IPS DF 6.9 (cell line): Measurements from ENCODE around the gene TF.
"Not testable (repeated sequence)": the region's sequence is repeated elsewhere in the genome, so short reads cannot be mapped to it uniquely, and the experiment has no call there.

Experiments
- DNase-seq: peaks from one replicate; pipeline ENCODE4 v3.0.0-alpha.2; 2013; ENCODE audit warnings: low read depth, low spot score
- H3K27ac ChIP-seq: one replicate; pipeline ENCODE4 v1.5.1; 2013; ENCODE audit warnings: low read length, control low read depth
- H3K27me3 ChIP-seq: 2 replicates; pipeline ENCODE4 v1.6.1; 2013; ENCODE audit warnings: mild to moderate bottlenecking, low read length; ENCODE audit not compliant: control insufficient read depth, insufficient read depth
- H3K36me3 ChIP-seq: 2 replicates; pipeline ENCODE4 v1.6.1; 2013; ENCODE audit warnings: low read length; ENCODE audit not compliant: control insufficient read depth, insufficient read depth
- H3K4me1 ChIP-seq: 2 replicates; pipeline ENCODE4 v1.6.1; 2013; ENCODE audit warnings: low read length; ENCODE audit not compliant: control insufficient read depth, insufficient read depth
- H3K4me3 ChIP-seq: 2 replicates; pipeline ENCODE4 v1.5.1; 2013; ENCODE audit warnings: mild to moderate bottlenecking, low read length
- H3K9me3 ChIP-seq: 2 replicates; pipeline ENCODE4 v1.6.1; 2013; ENCODE audit warnings: low read length, inconsistent platforms; ENCODE audit not compliant: control insufficient read depth, insufficient read depth
- WGBS: extraction: QIAGEN DNeasy Blood & Tissue Kit; methylation state at CpG from one replicate; pipeline ENCODE4 v1.1.7; 2013; ENCODE audit warnings: mixed read lengths, missing lambda C conversion rate; ENCODE audit not compliant: insufficient read length, insufficient coverage; 5-methylcytosine and 5-hydroxymethylcytosine counted together

The TF gene

GRCh38 chr3:133712017-133712416, 34.2 kb upstream of the TF start:
- no peak for DNase-seq
- no peaks in the 10 kb centered on the region for H3K27me3 ChIP-seq
- no peak overlapping the region for H3K4me3 ChIP-seq
- WGBS: no CpG with 5 or more reads among the region's 5 CpGs
- peaks cover 4% of the 10 kb centered on the region for H3K9me3 ChIP-seq
- H3K27ac ChIP-seq: no peak overlapping the region
- no peaks in the 10 kb centered on the region for H3K36me3 ChIP-seq
- H3K4me1 ChIP-seq: no peaks in the 10 kb centered on the region

DNA sequence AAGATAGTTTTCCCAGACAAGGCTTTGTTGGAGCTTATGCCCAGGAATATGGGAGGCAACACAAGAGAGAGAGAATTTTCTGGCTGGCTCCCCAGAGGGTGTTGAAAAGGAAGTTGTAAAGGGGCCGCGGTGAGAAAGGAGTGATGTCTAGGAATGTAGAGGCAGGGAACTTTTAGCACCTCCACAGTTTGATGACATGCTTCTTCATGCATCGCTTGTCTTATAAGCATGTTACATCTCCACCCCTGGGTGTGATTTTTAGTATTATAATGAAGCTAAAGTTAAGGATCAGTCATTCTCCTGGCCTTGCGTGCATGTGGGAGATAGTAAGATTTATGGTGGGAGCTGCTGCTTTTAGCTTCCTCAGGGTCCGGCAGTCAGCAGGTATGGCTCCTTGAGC, 32.8 kb upstream of the TF start:
- Histone ChIP-seq H3K27me3 (no peaks in the 10 kb centered on the region), H3K36me3 (no peaks in the 10 kb centered on the region), H3K27ac (no peak overlapping the region), H3K4me3 (no peak overlapping the region), H3K4me1 (no peaks in the 10 kb centered on the region), H3K9me3 (peaks cover 4% of the 10 kb centered on the region)
- WGBS: no CpG with 5 or more reads among the region's 5 CpGs
- DNase-seq: no peak

GRCh38 chr3:133717424-133717823, 28.8 kb upstream of the TF start:
- Histone ChIP-seq H3K36me3 (no peaks in the 10 kb centered on the region), H3K27ac (no peak overlapping the region), H3K4me1 (no peaks in the 10 kb centered on the region), H3K27me3 (no peaks in the 10 kb centered on the region), H3K4me3 (no peak overlapping the region), H3K9me3 (peaks cover 4% of the 10 kb centered on the region)
- WGBS: no CpG with 5 or more reads among the region's 3 CpGs
- no peak for DNase-seq

- no peaks in the 10 kb centered on the region for H3K27me3 ChIP-seq
- H3K4me1 ChIP-seq: no peaks in the 10 kb centered on the region
- no peaks in the 10 kb centered on the region for H3K9me3 ChIP-seq
- H3K36me3 ChIP-seq: no peaks in the 10 kb centered on the region
- no peak overlapping the region for H3K4me3 ChIP-seq
- no peak overlapping the region for H3K27ac ChIP-seq
- no peak for DNase-seq
Observed at GRCh38 chr3:133722935-133723334, 23.3 kb upstream of the TF start.

DNA sequence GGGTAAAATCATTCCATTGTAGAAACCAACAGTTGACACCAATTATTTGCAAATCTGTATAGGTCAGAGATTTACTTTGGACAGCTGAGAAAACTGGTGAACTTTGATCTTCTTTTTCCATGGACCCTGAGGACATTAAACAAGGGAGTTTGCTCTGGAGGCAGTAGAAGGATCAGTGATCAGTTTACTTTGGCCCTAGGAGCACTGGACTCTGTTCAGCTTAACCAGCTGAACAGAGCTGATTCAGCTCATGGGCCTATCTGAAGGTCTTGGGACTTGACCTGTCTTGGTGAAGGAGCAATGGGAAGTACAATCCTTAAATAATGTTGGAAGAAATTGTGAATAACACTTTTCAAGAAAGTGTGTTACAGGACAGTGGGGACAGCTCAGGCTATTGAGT, 15.2 kb upstream of the TF start:
- Histone ChIP-seq H3K36me3 (no peaks in the 10 kb centered on the region), H3K4me3 (no peak overlapping the region), H3K27me3 (no peaks in the 10 kb centered on the region), H3K4me1 (no peaks in the 10 kb centered on the region), H3K27ac (no peak overlapping the region), H3K9me3 (no peaks in the 10 kb centered on the region; the same call in 1 of the 2 replicates)
- DNase-seq: no peak

DNA sequence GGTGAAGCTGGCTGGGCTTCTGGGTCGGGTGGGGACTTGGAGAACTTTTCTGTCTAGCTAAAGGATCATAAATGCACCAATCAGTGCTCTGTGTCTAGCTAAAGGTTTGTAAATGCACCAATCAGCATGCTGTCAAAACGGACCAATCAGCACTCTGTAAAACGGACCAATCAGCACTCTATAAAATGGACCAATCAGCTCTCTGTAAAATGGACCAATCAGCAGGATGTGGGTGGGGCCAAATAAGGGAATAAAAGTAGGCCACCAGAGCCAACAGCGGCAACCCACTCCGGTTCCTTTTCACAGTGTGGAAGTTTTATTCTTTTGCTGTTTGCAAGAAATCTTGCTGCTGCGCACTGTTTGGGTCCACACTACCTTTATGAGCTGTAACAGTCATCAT, 14.0 kb upstream of the TF start:
- not testable (repeated sequence) for H3K36me3 ChIP-seq, H3K4me3 ChIP-seq

DNA sequence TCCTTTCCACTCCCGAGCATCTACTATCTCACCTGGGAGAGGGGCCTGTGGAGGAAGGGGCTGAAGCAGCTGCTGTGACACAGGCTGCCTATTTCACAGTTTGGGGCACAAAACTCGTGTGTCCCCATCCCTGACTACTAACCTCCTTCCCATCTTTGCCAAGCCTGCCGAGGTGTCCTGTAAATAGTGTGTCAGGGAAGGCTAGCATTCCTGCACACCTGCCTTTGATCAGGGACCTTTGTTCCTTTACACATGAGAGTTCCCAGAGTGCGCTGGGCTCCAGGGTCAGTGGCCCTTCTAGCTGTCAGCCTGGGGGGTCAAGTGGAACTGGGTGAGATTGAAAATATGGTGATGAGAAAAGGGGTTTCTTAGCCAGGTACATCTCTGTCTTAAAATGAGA, 13.0 kb upstream of the TF start:
- no peak for DNase-seq
- no peaks in the 10 kb centered on the region for H3K4me1 ChIP-seq
- no peaks in the 10 kb centered on the region; the same call in 1 of the 2 replicates for H3K9me3 ChIP-seq
- no peaks in the 10 kb centered on the region for H3K27me3 ChIP-seq
- H3K36me3 ChIP-seq: no peaks in the 10 kb centered on the region
- H3K27ac ChIP-seq: no peak overlapping the region
- no CpG with 5 or more reads among the region's 4 CpGs for WGBS
- no peak overlapping the region for H3K4me3 ChIP-seq

More for the DNA sequence above, 14.0 kb upstream of the TF start:
- no CpG with 5 or more reads among the region's 6 CpGs for WGBS
- not testable (repeated sequence) for H3K27ac ChIP-seq, H3K27me3 ChIP-seq, H3K9me3 ChIP-seq, H3K4me1 ChIP-seq, DNase-seq

DNA sequence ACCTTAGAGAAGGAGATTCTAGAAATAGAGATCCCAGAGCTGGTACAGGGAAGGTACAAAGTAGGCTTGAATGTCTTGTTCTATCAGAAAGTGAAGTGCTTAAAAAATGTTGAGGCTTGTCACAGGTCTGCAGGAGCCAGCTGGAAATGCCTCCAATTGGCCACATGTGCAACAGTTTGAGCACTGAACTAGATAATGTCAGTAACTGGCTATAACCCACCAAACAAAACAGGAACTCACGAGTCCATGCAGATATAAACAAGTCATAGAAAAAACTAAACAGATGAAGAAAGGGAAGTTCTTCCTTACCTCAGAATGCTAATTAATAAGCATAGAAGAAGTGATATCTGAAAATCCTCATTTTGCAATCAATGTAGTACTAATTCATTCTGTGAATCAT, 11.9 kb upstream of the TF start:
- Histone ChIP-seq H3K4me1 (no peaks in the 10 kb centered on the region), H3K9me3 (no peaks in the 10 kb centered on the region; the same call in 1 of the 2 replicates), H3K27me3 (no peaks in the 10 kb centered on the region), H3K4me3 (no peak overlapping the region), H3K36me3 (no peaks in the 10 kb centered on the region), H3K27ac (no peak overlapping the region)
- no CpG with 5 or more reads among the region's 1 CpG for whole genome bisulfite sequencing
- no peak for DNase-seq

DNA sequence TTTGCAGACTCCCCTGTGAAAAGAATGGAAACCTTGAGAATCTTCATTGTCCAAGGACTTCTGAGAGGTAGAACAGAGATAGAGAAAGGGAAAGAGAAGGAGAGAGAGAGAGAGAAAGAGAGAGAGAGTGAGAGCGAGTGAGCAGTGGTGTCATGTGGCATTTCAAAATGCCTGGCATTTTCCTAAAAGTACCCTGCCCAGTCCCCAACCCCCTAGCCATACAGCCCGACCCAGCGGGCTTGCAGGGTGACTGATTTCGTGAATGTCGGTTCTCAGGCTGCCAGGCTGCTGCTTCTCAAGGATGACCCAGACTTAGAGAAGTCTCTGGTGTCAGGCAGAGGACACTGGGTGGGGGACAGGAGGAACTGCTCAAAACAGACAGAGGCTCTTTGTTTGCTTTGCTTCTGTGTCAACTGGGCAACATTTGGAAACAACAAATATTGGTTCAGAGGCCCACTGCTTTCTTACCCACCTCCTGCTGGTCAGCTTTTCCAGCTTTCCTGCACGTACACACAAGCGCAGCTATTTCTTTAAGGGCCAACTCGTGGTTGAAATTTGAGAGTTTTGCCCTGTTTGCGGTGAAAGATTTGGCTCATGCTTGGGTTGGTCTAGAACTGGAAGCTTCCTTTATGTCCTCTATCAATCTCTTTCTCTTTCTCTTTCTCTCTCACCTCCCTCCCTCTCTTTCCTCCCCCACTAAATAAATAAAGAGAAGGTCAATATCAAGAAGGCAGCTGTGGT, 3.7 kb upstream of the TF start:
- H3K36me3 ChIP-seq: no peaks in the 10 kb centered on the region
- no CpG with 5 or more reads among the region's 9 CpGs for WGBS
- no peaks in the 10 kb centered on the region for H3K9me3 ChIP-seq
- H3K27me3 ChIP-seq: peaks cover 13% of the 10 kb centered on the region; the same call in 1 of the 2 replicates
- no peaks in the 10 kb centered on the region for H3K4me1 ChIP-seq
- no peak for DNase-seq
- no peak overlapping the region for H3K4me3 ChIP-seq
- no peak overlapping the region for H3K27ac ChIP-seq

GRCh38 chr3:133744241-133744640, 2.0 kb upstream of the TF start:
- Histone ChIP-seq H3K27me3 (peaks cover 13% of the 10 kb centered on the region; the same call in 1 of the 2 replicates), H3K36me3 (no peaks in the 10 kb centered on the region), H3K9me3 (no peaks in the 10 kb centered on the region), H3K27ac (no peak overlapping the region), H3K4me1 (no peaks in the 10 kb centered on the region), H3K4me3 (no peak overlapping the region)
- no CpG with 5 or more reads among the region's 5 CpGs for WGBS
- no peak for DNase-seq

- Histone ChIP-seq H3K9me3 (no peaks in the 10 kb centered on the region), H3K36me3 (no peaks in the 10 kb centered on the region), H3K4me3 (no peak overlapping the region), H3K27me3 (peaks cover 13% of the 10 kb centered on the region; the same call in 1 of the 2 replicates), H3K4me1 (no peaks in the 10 kb centered on the region), H3K27ac (no peak overlapping the region)
- DNase-seq: no peak
- no CpG with 5 or more reads among the region's 4 CpGs for WGBS
Observed at GRCh38 chr3:133745108-133745507, 1.1 kb upstream of the TF start.
